NCI-H82 (cell line): Measurements from ENCODE around the gene RNF130.
"Not testable (repeated sequence)": the region's sequence is repeated elsewhere in the genome, so short reads cannot be mapped to it uniquely, and the experiment has no call there.

Experiments
- DNase-seq: peaks from one replicate; lab custom pipeline; 2025; lab: John Stamatoyannopoulos, UW

RNF130 gene

GRCh38 chr5:180102636-180103035, 31.1 kb upstream of the RNF130 start:
- DNase-seq, result no peak

DNA sequence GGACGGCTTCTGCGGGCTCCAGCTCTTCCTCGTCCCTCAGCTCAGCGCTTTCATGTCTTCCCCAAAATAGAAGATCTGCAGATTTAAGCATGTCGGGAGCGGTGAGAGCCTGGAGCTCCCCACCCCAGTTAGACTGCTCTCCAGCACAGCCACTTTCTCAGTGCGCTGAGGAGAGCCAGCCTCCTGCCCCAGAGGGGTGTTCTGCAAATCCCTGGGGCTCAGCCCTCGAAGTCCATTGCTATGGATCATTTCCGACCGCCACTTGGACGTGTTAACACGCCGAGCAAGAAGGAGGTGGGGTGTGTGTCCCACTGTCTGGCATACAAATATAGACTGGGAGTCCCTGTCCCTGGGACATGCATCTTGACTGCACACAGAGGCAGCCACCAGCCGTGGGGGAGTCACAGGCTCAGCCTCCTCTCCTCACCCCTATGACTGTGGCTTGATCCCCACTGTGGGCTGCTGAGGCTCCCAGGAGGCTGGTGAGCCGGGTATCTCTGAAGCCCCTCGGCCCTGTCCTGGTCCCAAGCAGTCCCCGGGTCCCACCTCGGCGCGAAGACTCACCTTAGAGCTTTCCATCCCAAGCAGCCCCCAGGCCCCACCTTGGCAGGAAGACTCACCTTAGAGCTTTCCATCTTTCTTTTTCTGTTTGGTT, 30.0 kb upstream of the RNF130 start:
- DNase-seq, result no peak

- no peak for DNase-seq
Measured at GRCh38 chr5:180100621-180101450, 29.3 kb upstream of the RNF130 start.

- DNase-seq, result no peak
Measured at GRCh38 chr5:180099733-180100611, 28.4 kb upstream of the RNF130 start.

DNA sequence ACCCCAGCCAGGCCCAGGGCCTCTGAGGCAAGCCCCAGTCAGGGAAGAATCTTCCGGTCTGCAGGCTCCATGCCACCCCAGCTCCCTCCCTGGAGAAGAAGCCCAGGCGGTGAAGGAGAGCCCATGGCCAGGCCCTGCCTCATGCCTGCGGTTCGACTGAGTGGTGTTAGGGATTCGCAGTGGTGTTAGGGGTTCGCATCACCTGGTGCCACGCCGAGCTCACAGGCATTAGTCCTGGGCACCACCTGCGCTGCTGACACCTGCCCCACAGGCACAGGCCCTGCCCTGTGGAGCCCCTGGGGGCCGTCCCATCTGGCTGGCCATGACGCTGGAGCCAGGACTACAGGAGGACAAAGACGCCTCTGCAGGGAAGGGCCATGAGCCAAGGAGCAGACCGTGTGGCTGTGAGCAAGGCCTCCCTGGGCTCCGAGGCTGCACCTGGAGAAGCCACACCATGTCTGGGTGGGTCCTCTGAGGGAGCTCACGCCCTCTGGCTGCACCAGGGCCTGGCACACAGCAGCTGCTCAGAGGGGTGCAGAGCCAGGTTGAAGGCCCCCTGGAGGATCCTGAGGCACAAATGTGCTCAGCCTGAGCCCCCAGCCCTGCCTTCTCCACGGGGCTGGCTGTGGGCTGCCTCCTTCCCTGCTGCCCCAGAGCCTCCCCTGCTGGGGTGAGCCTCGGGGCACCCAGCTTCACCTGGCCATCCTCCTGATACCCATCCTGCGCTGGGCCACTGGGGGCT, 27.6 kb upstream of the RNF130 start:
- DNase-seq, result no peak

- no peak for DNase-seq
Measured at GRCh38 chr5:180098526-180098925, 27.0 kb upstream of the RNF130 start.

- DNase-seq, result no peak
Measured at GRCh38 chr5:180097926-180098325, 26.4 kb upstream of the RNF130 start.

GRCh38 chr5:180097163-180097894, 25.8 kb upstream of the RNF130 start:
- no peak for DNase-seq

GRCh38 chr5:180096616-180097015, 25.1 kb upstream of the RNF130 start:
- no peak for DNase-seq

GRCh38 chr5:180095545-180095944, 24.0 kb upstream of the RNF130 start:
- no peak for DNase-seq

GRCh38 chr5:180093651-180094382, 22.3 kb upstream of the RNF130 start:
- peak; percentile 59 for DNase-seq

DNA sequence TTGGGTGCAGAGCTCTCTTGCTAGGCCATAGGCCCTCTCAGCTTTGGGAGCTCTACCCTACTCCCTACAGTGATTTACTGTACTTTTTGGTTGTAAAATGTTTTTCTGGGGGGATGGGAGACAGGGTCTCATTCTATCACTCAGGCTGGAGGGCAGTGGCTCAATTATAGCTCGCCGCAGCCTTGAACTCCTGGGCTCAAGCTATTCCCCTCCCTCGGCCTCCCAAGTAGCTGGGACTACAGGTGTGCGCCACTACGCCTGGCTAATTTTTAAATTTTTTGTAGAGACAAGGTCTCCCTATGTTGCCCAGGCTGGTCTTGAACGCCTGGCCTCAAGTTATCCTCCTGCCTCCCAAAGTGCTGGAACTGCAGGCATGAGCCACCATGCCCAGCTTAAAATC, 21.7 kb upstream of the RNF130 start:
- DNase-seq, result no peak

DNA sequence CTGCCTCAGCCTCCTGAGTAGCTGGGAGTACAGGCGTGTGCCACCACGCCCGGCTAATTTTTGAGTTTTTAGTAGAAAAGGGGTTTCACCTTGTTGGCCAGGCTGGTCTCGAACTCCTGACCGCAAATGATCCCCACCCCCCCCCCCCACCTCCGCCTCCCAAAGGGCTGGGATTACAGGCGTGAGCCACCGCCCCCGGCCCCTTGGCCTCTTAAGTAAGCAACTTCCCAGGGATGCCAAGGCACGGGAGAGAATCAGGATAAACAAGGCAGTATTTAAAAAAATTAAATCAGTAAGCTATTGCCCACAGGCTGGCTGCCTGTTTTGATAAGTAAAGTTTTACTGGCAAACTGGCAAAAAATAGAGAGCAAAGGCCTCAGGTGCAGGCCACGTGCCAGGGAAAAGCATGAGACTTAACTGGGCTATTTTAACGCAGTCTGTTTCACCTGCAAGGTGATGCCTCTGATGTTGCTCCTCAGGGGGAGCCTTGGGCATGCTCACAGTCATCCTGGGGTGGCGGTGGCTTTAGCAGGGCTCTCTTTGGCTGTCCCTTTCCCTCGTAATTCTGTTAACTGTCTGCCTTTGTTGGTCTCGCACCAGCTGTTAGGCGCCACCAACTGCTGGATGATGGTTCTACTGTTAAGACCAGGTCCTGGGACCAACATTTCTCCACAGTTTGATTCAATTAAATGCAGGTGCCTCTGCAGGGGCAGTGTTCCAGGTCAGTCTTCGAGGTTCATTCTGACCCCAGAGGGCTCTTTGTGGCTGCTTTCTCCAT, 19.4 kb upstream of the RNF130 start:
- peak; percentile 66 for DNase-seq

GRCh38 chr5:180090098-180090768, 18.7 kb upstream of the RNF130 start:
- DNase-seq, result peak; percentile 79

GRCh38 chr5:180089628-180090027, 18.1 kb upstream of the RNF130 start:
- not testable (repeated sequence) for DNase-seq

GRCh38 chr5:180088561-180088960, 17.0 kb upstream of the RNF130 start:
- DNase-seq, result no peak

DNA sequence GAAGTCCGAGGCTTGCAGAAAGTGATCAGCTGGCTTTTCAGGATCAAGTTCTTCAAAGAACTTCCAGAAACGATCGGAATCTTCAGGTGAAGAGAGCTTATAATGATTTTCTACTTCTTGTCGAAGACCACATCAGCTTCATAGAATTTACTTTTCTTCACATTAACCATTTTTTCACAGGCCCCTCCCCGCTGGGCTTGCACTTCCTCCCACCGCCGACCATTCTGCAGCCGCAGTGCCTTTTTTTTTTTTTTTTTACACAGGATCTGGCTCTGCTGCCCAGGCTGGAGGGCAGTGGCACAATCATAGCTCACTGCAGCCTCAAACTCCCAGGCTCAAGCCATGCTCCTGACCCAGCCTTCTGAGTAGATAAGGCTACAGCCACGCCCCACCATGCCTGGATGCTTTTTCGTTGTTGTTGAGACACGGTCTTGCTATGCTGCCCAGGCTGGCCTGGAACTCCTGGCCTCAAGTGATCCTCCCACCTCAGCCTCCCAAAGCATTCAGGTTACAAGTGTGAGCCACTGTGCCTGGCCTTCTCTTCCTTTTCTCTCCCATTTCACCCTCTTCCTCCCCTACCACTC, 15.3 kb upstream of the RNF130 start:
- DNase-seq, result no peak

GRCh38 chr5:180085837-180086236, 14.3 kb upstream of the RNF130 start:
- no peak for DNase-seq
